GM12878 (cell line): Measurements from ENCODE around the gene SIRT2. TPM values are rescaled to one million over a fixed set of nuclear protein-coding genes. Genes with fewer than 3 reads are reported as not detected.
"Not testable (repeated sequence)": the region's sequence is repeated elsewhere in the genome, so short reads cannot be mapped to it uniquely, and the experiment has no call there.

Experiments
- ATAC-seq: fragments of 200-7000 bp; cut with Tn5 transposase; 3 replicates; pipeline ENCODE4 v1.9.1; 2020; ENCODE audit warnings: mild to moderate bottlenecking, moderate library complexity
- BruUV-seq: library from RNA; stranded (reverse); fragments of 400-500 nt; replicated peaks from 2 replicates; lab custom pipeline; 2021; lab: Mats Ljungman, UMichigan
- CTCF ChIA-PET: fragments of 300-600 bp; sonication (Branson Sonifier 250); formaldehyde crosslinking; extraction: SDS; loops from one replicate; lab custom pipeline; 2021; ENCODE audit warnings: inconsistent platforms; lab: Yijun Ruan, JAX
- POLR2A ChIA-PET: fragments of 350-600 bp; formaldehyde crosslinking; extraction: SDS; loops from one replicate; lab custom pipeline; 2021; ENCODE audit warnings: inconsistent platforms; lab: Charles Lee
- RAD21 ChIA-PET: fragments of 300-600 bp; sonication (Branson Sonifier 250); formaldehyde crosslinking; loops from one replicate; lab custom pipeline; 2023; ENCODE audit warnings: antibody characterized with exemption; ENCODE audit not compliant: unreplicated experiment; lab: Charles Lee
- SMC1A ChIA-PET: fragments of 300-600 bp; sonication (Branson Sonifier 250); formaldehyde crosslinking; loops from one replicate; lab custom pipeline; 2023; ENCODE audit not compliant: unreplicated experiment, uncharacterized antibody; lab: Charles Lee
- DNase-seq: peaks from one replicate; pipeline ENCODE4 v3.0.0-alpha.2; 2011; ENCODE audit warnings: low read depth, low spot score
- FAIRE-seq: peaks from 3 replicates; lab custom pipeline; 2011; peaks lifted over from hg19 to GRCh38; lab: Jason Lieb, UNC
- H2AFZ ChIP-seq: 2 replicates; pipeline ENCODE4 v1.6.0; 2011; ENCODE audit warnings: low read depth, low read length, control low read depth; ENCODE audit not compliant: control insufficient read depth
- H3K27ac ChIP-seq: 2 replicates; pipeline ENCODE4 v1.5.1; 2011; ENCODE audit warnings: control low read depth; ENCODE audit not compliant: control insufficient read depth, insufficient read depth
- H3K27me3 ChIP-seq, 2 experiments: replicated peaks in 1 of 2; 2 replicates each; pipeline versions ENCODE4 v1.6.0 to v1.6.1; 2011; ENCODE audit warnings: low read length in 1 of 2; ENCODE audit not compliant: control insufficient read depth in 2 of 2, insufficient read depth in 2 of 2
- H3K36me3 ChIP-seq, 2 experiments: 2 replicates each; pipeline ENCODE4 v1.5.1; 2011; ENCODE audit warnings: low read length in 1 of 2; ENCODE audit not compliant: control insufficient read depth in 2 of 2, insufficient read depth in 2 of 2
- H3K4me1 ChIP-seq: 2 replicates; pipeline ENCODE4 v1.6.1; 2011; ENCODE audit warnings: mild to moderate bottlenecking, low read length, moderate library complexity, mixed read lengths; ENCODE audit not compliant: control insufficient read depth, insufficient read depth
- H3K4me2 ChIP-seq: 2 replicates; pipeline ENCODE4 v1.6.0; 2011; ENCODE audit warnings: control low read depth; ENCODE audit not compliant: control insufficient read depth, insufficient read depth
- H3K4me3 ChIP-seq: fragments of 200-600 bp; sonication (generic); 2 replicates; pipeline ENCODE4 v1.5.1; 2016
- H3K79me2 ChIP-seq: 2 replicates; pipeline ENCODE4 v1.6.0; 2011; ENCODE audit warnings: low read length; ENCODE audit not compliant: control insufficient read depth, insufficient read depth
- H3K9ac ChIP-seq: 2 replicates; pipeline ENCODE4 v1.8.0; 2011; ENCODE audit warnings: low read length, control low read depth, mixed read lengths; ENCODE audit not compliant: control insufficient read depth, insufficient read depth
- H3K9me3 ChIP-seq: replicated peaks from 3 replicates; pipeline ENCODE4 v1.5.1; 2011; ENCODE audit warnings: mild to moderate bottlenecking, low read length; ENCODE audit not compliant: control insufficient read depth, insufficient read depth
- H4K20me1 ChIP-seq: 2 replicates; pipeline ENCODE4 v1.6.0; 2011; ENCODE audit not compliant: control insufficient read depth, insufficient read depth
- WGBS: methylation state at CpG from one replicate; pipeline ENCODE4 v1.1.6; 2016; ENCODE audit warnings: low lambda C conversion rate; ENCODE audit not compliant: insufficient replicate concordance, insufficient coverage; ENCODE audit errors: missing lambda C conversion rate; 5-methylcytosine and 5-hydroxymethylcytosine counted together
- in situ Hi-C: fragments of 300-500 bp; cut with MboI; formaldehyde crosslinking; loops from 9 replicates; pipeline ENCODE4 v1.14.3; 2018; ENCODE audit warnings: mixed read lengths
- intact Hi-C: fragments of 100-400 bp; cut with micrococcal nuclease; formaldehyde crosslinking; loops from one replicate; pipeline ENCODE4 v1.14.2; 2022; ENCODE audit not compliant: unreplicated experiment
- polyA plus RNA-seq, 11 experiments: library from polyadenylated mRNA; depleted of rRNA in 4 of 11; unstranded in 6 of 11; stranded (reverse) in 5 of 11; fragments of >200 nt; fragmentation: Nextera tagmentation in 4 of 11; fragmentation: Illumina TruSeq in 1 of 11; extraction: Ambion mirVana in 4 of 11; extraction: Trizol in 1 of 11; gene quantifications; 1 replicate in 1 of 11; 2 replicates in 10 of 11; pipeline versions ENCODE4 v1.2.1 to v1.2.3, GENCODE V29; 2011 to 2016; ENCODE audit warnings: inconsistent platforms in 2 of 11, missing spikeins in 2 of 11, low read depth in 1 of 11
- total RNA-seq, 4 experiments: library from RNA; depleted of rRNA in 3 of 4; stranded (reverse); fragments of >200 nt in 3 of 4; fragmentation: Illumina TruSeq in 1 of 4; extraction: Trizol in 1 of 4; gene quantifications; 2 replicates each; pipeline versions ENCODE4 v1.2.1 to v1.2.3, GENCODE V29; 2013 to 2021

SIRT2 gene
- total and polyA plus RNA-seq, 10 of the 15 experiments (the other 5 are each of a cell fraction or from before 2014, with no cell fraction given) = 1.4 to 38.7 (median 24.1) TPM

GRCh38 chr19:38855751-38856150 is 43.7 kb downstream of the SIRT2 start:
- FAIRE-seq, intact Hi-C loops, CTCF ChIA-PET: not testable (repeated sequence)

DNA sequence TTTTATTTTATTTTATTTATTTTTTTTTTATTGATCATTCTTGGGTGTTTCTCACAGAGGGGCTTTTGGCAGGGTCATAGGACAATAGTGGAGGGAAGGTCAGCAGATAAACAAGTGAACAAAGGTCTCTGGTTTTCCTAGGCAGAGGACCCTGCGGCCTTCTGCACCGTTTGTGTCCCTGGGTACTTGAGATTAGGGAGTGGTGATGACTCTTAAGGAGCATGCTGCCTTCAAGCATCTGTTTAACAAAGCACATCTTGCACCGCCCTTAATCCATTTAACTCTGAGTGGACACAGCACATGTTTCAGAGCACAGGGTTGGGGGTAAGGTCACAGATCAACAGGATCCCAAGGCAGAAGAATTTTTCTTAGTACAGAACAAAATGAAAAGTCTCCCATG is 44.5 kb downstream of the SIRT2 start:
- DNase-seq, POLR2A ChIA-PET, H3K9me3 ChIP-seq, H4K20me1 ChIP-seq, H3K79me2 ChIP-seq, SMC1A ChIA-PET, H3K27ac ChIP-seq, H2AFZ ChIP-seq, H3K36me3 ChIP-seq, BruUV-seq, ATAC-seq, FAIRE-seq, CTCF ChIA-PET, in situ Hi-C loops, H3K4me3 ChIP-seq, H3K9ac ChIP-seq, H3K27me3 ChIP-seq, intact Hi-C loops, H3K4me2 ChIP-seq: not testable (repeated sequence)
- RAD21 ChIA-PET = interaction anchor here (0.7 kb wide), 1 partner anchor 304 kb away, joined by 3 read pairs; no protein-coding TSS in a partner anchor
- 100% methylated on average over 1 of the region's 3 CpGs for WGBS
- H3K4me1 ChIP-seq = peaks cover 26% of the 10 kb centered on the region

More at GRCh38 chr19:38855751-38856150, 43.7 kb downstream of the SIRT2 start:
- H4K20me1 ChIP-seq, H3K4me2 ChIP-seq, BruUV-seq, H3K9me3 ChIP-seq, ATAC-seq, H2AFZ ChIP-seq, H3K27ac ChIP-seq, H3K79me2 ChIP-seq, RAD21 ChIA-PET, H3K4me3 ChIP-seq, in situ Hi-C loops, DNase-seq, POLR2A ChIA-PET, H3K36me3 ChIP-seq, H3K9ac ChIP-seq, H3K27me3 ChIP-seq: not testable (repeated sequence)
- SMC1A ChIA-PET = interaction anchor here (3.2 kb wide), 1 partner anchor 12 kb away, joined by 39 read pairs; no protein-coding TSS in a partner anchor
- H3K4me1 ChIP-seq = peaks cover 26% of the 10 kb centered on the region
- WGBS = 97% methylated on average over 20 of the region's 37 CpGs
